Measurements from ENCODE around the gene IL17B.

DNA sequence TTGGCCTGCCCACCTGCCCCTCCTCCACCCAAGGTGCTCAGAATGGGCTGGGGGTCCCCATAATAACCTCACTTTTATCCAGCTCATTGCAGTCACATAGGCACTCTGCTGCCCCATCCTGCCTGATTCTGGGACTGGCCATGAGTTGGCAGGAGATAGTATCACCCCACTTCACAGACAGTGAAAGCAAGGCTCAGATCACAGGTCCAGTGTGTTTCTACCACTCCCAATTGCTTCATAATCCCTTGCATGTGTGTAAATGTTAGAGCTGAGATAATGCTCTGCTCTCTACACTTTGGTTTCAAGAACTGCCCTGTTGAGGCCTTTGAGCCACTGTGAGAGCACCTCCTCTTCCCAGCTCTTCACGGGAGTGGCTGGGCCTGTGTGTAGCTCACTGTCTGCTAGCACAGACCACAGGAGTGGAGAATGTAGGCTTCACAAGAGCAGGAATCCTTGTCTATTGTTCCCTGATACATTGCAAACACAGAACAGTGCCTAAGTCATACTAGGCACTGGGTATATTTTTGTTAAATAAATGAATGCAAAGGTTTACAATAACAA, 12.8 kb downstream of the IL17B start:
- TF ChIP-seq, protein P1, sequence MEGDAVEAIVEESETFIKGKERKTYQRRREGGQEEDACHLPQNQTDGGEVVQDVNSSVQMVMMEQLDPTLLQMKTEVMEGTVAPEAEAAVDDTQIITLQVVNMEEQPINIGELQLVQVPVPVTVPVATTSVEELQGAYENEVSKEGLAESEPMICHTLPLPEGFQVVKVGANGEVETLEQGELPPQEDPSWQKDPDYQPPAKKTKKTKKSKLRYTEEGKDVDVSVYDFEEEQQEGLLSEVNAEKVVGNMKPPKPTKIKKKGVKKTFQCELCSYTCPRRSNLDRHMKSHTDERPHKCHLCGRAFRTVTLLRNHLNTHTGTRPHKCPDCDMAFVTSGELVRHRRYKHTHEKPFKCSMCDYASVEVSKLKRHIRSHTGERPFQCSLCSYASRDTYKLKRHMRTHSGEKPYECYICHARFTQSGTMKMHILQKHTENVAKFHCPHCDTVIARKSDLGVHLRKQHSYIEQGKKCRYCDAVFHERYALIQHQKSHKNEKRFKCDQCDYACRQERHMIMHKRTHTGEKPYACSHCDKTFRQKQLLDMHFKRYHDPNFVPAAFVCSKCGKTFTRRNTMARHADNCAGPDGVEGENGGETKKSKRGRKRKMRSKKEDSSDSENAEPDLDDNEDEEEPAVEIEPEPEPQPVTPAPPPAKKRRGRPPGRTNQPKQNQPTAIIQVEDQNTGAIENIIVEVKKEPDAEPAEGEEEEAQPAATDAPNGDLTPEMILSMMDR (IDR thresholded peaks at IDR 0.05; ENCODE audit: low read length) = no peak
- no peak for TF ChIP-seq EZH2 (IDR thresholded peaks at IDR 0.05; ENCODE audit: borderline replicate concordance, low read length)
